ENCODE data around the gene MTUS2. TPM values are rescaled to one million over a fixed set of nuclear protein-coding genes. Genes with fewer than 3 reads are reported as not detected.
"Not testable (repeated sequence)": the region's sequence is repeated elsewhere in the genome, so short reads cannot be mapped to it uniquely, and the experiment has no call there.

Gene MTUS2
- total RNA-seq, 2 donors from 2014 or later = 4.0 to 5.4 TPM

DNA sequence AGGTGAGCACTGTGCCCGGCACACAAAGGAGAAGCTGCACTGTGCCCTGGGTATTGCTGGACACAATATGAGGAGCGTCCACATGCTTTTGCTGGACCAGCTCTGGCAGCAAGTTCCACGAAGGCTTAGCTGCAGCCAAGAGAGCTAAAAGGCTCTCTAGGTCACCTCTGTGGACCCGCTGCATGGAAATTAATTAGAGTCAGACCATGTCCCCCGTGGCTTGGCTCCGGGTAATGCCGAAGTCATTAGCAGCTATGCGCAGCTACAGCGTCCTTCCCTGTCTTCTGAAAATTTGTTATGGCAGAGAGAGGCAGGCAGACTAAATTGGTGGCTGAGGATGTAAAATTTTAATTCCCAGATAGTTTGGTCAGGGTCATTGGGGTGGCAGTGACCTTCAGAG is 503.8 kb downstream of the MTUS2 start:
- no peak for ATAC-seq
- no peaks in the 10 kb centered on the region for H3K27me3 ChIP-seq
- no peaks in the 10 kb centered on the region for H3K9me3 ChIP-seq
- no peak overlapping the region for H3K27ac ChIP-seq
- H3K4me1 ChIP-seq = no peaks in the 10 kb centered on the region
- no peaks in the 10 kb centered on the region for H3K36me3 ChIP-seq (replicated peaks in 1 of 2; ENCODE audit: insufficient read depth in 1 of 2, low read depth in 2 of 2)
- intact Hi-C loops (cut with DNase I) = no loop called here
- no peak for TF ChIP-seq POLR2A (IDR thresholded peaks at IDR 0.05)
- no peak for DNase-seq
- no peak overlapping the region for H3K4me3 ChIP-seq
- WGBS, 2 donors = 50 to 52% methylated on average over 9 of the region's 9 CpGs

DNA sequence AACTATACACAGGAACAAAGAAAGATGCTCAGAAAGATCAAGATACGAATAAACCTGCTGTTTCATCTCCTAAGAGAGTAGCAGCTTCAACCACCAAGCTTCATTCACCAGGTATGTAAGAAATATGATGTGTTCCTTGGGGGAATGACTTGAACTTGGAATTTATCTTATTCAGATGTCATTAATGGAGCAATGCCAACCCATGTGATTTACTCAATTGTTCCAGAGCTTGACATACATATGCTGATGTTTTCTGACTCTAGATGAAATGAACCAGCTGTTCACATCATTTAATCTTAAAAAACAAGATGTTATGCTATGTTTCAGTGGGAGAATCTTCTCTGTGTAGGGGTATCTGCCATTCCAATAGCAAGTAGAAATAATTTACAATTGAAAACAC is 504.5 kb downstream of the MTUS2 start:
- Histone ChIP-seq H3K4me3 (no peak overlapping the region), H3K27me3 (no peaks in the 10 kb centered on the region), H3K27ac (no peak overlapping the region), H3K36me3 (replicated peaks in 1 of 2; ENCODE audit: insufficient read depth in 1 of 2, low read depth in 2 of 2) (no peaks in the 10 kb centered on the region), H3K9me3 (no peaks in the 10 kb centered on the region), H3K4me1 (no peaks in the 10 kb centered on the region)
- DNase-seq (no peak), ATAC-seq (no peak)
- intact Hi-C loops (cut with DNase I) = no loop called here
- 65 to 75% methylated on average over 1 of the region's 1 CpG for WGBS, 2 donors
- TF ChIP-seq POLR2A (IDR thresholded peaks at IDR 0.05) = no peak
- TF ChIP-seq, protein P1, sequence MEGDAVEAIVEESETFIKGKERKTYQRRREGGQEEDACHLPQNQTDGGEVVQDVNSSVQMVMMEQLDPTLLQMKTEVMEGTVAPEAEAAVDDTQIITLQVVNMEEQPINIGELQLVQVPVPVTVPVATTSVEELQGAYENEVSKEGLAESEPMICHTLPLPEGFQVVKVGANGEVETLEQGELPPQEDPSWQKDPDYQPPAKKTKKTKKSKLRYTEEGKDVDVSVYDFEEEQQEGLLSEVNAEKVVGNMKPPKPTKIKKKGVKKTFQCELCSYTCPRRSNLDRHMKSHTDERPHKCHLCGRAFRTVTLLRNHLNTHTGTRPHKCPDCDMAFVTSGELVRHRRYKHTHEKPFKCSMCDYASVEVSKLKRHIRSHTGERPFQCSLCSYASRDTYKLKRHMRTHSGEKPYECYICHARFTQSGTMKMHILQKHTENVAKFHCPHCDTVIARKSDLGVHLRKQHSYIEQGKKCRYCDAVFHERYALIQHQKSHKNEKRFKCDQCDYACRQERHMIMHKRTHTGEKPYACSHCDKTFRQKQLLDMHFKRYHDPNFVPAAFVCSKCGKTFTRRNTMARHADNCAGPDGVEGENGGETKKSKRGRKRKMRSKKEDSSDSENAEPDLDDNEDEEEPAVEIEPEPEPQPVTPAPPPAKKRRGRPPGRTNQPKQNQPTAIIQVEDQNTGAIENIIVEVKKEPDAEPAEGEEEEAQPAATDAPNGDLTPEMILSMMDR (IDR thresholded peaks at IDR 0.05) = no peak

GRCh38 chr13:29328501-29328900 is 508.4 kb downstream of the MTUS2 start:
- intact Hi-C loops (cut with DNase I) = no loop called here
- no peak for ATAC-seq
- TF ChIP-seq, protein P1 (IDR thresholded peaks at IDR 0.05) = no peak
- no peak for TF ChIP-seq POLR2A (IDR thresholded peaks at IDR 0.05)
- H3K4me3 ChIP-seq = no peak overlapping the region
- H3K9me3 ChIP-seq = no peaks in the 10 kb centered on the region
- H3K27ac ChIP-seq = no peak overlapping the region
- no peaks in the 10 kb centered on the region for H3K36me3 ChIP-seq (replicated peaks in 1 of 2; ENCODE audit: insufficient read depth in 1 of 2, low read depth in 2 of 2)
- no peaks in the 10 kb centered on the region for H3K4me1 ChIP-seq
- WGBS, 2 donors = 40 to 49% methylated on average over 2 of the region's 2 CpGs
- DNase-seq = no peak
- H3K27me3 ChIP-seq = no peaks in the 10 kb centered on the region

GRCh38 chr13:29336356-29336755 is 516.2 kb downstream of the MTUS2 start:
- Histone ChIP-seq H3K9me3 (no peaks in the 10 kb centered on the region), H3K36me3 (replicated peaks in 1 of 2; ENCODE audit: insufficient read depth in 1 of 2, low read depth in 2 of 2) (no peaks in the 10 kb centered on the region), H3K4me1 (no peaks in the 10 kb centered on the region), H3K27me3 (no peaks in the 10 kb centered on the region), H3K4me3 (no peak overlapping the region), H3K27ac (no peak overlapping the region)
- no peak for TF ChIP-seq POLR2A (IDR thresholded peaks at IDR 0.05)
- TF ChIP-seq, protein P1 (IDR thresholded peaks at IDR 0.05) = no peak
- intact Hi-C loops (cut with DNase I) = no loop called here
- DNase-seq (no peak), ATAC-seq (no peak)
- 64 to 78% methylated on average over 6 to 7 of the region's 7 CpGs for WGBS, 2 donors

DNA sequence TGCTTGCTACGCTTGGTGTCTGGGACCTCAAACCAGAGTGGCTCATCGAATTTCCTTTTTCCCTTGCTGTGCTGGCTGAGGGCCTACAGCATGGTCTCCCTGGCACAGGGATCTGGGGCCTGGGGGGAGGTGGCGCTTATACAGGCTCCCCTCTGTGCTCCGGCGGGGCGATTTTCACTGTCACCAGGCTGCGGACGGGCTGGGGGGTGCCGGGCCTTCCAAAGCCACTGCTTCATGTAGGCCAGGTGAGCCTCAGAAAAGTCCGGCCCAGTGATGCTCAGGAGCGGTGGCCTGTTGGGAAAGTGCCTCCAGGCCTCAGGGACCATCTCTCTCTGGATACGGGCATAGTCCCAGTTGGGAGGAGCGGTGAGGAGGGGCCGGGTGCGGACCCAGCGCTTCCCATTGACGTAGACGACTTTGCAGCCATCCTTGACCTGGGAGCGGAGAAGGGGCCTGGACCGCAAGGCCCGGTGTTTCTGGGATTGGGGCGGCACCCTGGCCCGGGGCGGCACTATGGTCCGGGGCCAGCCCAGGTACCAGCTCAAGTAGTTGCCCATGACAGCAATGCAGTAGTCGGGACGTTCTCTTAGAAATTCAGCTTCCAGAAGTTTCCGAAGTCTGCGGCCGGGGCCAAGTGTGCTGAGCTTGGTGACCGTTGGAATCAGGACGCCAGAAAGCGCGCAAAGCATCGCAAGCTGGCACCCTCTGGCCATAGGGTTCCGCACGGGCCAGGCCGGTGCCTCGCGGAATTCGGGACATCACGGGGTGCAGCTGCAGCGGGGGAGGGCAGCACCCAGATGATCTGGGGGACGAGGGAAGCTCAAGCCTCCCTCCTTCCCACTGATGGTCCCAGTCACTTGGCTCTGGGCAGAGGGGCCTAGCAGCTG is 519.5 kb downstream of the MTUS2 start:
- intact Hi-C loops (cut with DNase I) = no loop called here
- no peaks in the 10 kb centered on the region for H3K27me3 ChIP-seq
- H3K27ac ChIP-seq = no peak overlapping the region
- no peak for DNase-seq
- WGBS, 2 donors = 84 to 86% methylated on average over 32 to 36 of the region's 44 CpGs
- no peak for ATAC-seq
- TF ChIP-seq, protein P1 (IDR thresholded peaks at IDR 0.05) = no peak
- no peak for TF ChIP-seq POLR2A (IDR thresholded peaks at IDR 0.05)
- H3K4me1 ChIP-seq = no peaks in the 10 kb centered on the region
- no peak overlapping the region for H3K4me3 ChIP-seq
- no peaks in the 10 kb centered on the region for H3K9me3 ChIP-seq
- H3K36me3 ChIP-seq (replicated peaks in 1 of 2; ENCODE audit: insufficient read depth in 1 of 2, low read depth in 2 of 2) = no peaks in the 10 kb centered on the region

- ATAC-seq; H3K4me3 ChIP-seq; DNase-seq; intact Hi-C loops (cut with DNase I); H3K27ac ChIP-seq; H3K4me1 ChIP-seq; H3K27me3 ChIP-seq; H3K36me3 ChIP-seq (replicated peaks in 1 of 2; ENCODE audit: insufficient read depth in 1 of 2, low read depth in 2 of 2); H3K9me3 ChIP-seq: not testable (repeated sequence)
- WGBS, 2 donors = 44 to 52% methylated on average over 4 to 5 of the region's 7 CpGs
Measured at GRCh38 chr13:29345860-29346582, 525.9 kb downstream of the MTUS2 start.

All from body of pancreas (tissue), 4 donors.